Lower leg skin (tissue), 4 donors: Measurements from ENCODE around the gene JAKMIP2. TPM values are rescaled to one million over a fixed set of nuclear protein-coding genes. Genes with fewer than 3 reads are reported as not detected.
"Not testable (repeated sequence)": the region's sequence is repeated elsewhere in the genome, so short reads cannot be mapped to it uniquely, and the experiment has no call there.

Source experiments
- DNase-seq, 2 donors: peaks; one replicate each; pipeline ENCODE4 v3.0.0-alpha.2; 2019; ENCODE audit warnings: low spot score in 2 of 2
- H3K4me3 ChIP-seq: fragments of 200-600 bp; sonication (generic); 2 replicates; pipeline ENCODE4 v1.5.1; 2017; ENCODE audit warnings: mild to moderate bottlenecking, low read depth; ENCODE audit not compliant: poor library complexity, severe bottlenecking
- CTCF ChIP-seq, 3 donors: fragments of 450-650 bp; IDR thresholded peaks; one replicate each; pipeline ENCODE4 v1.5.1; 2016; ENCODE audit warnings: antibody characterized with exemption in 3 of 3, mild to moderate bottlenecking in 3 of 3, moderate library complexity in 2 of 3
- POLR2A ChIP-seq, 2 donors: fragments of 450-650 bp; IDR thresholded peaks; one replicate each; pipeline ENCODE4 v1.6.1; 2016 to 2017; ENCODE audit warnings: antibody characterized with exemption in 2 of 2, mild to moderate bottlenecking in 1 of 2, moderate library complexity in 1 of 2
- WGBS, 2 donors: methylation state at CpG; one replicate each; pipeline ENCODE4 v1.1.5; 2018; 5-methylcytosine and 5-hydroxymethylcytosine counted together
- intact Hi-C: fragments of 100-400 bp; cut with DNase I; formaldehyde crosslinking; loops from one replicate; pipeline ENCODE4 v1.15.0; 2023; ENCODE audit warnings: low total_unique reads
- total RNA-seq, 4 donors: library from RNA; depleted of rRNA; stranded (reverse); fragments of >200 nt; gene quantifications; one replicate each; pipeline ENCODE4 v1.1.0, GENCODE V29; 2016

Gene JAKMIP2
- total RNA-seq, 4 donors from 2014 or later: 0.23 to 0.34 (median 0.23) TPM; not detected in 1

GRCh38 chr5:147639321-147639720 lies 143.2 kb downstream of the JAKMIP2 start:
- 89 to 92% methylated on average over 5 of the region's 5 CpGs for WGBS, 2 donors
- TF ChIP-seq POLR2A (IDR thresholded peaks at IDR 0.05) (no peak), CTCF (IDR thresholded peaks at IDR 0.05) (no peak)
- intact Hi-C loops: no loop called here
- no peak overlapping the region for H3K4me3 ChIP-seq
- DNase-seq: no peak

GRCh38 chr5:147636729-147636984 lies 145.9 kb downstream of the JAKMIP2 start:
- H3K4me3 ChIP-seq: no peak overlapping the region
- WGBS, 2 donors: 72 to 76% methylated on average over 3 of the region's 3 CpGs
- TF ChIP-seq POLR2A (IDR thresholded peaks at IDR 0.05): no peak
- no peak for TF ChIP-seq CTCF (IDR thresholded peaks at IDR 0.05)
- no peak for DNase-seq
- intact Hi-C loops: no loop called here

GRCh38 chr5:147635882-147636728 lies 146.4 kb downstream of the JAKMIP2 start:
- intact Hi-C loops: no loop called here
- H3K4me3 ChIP-seq: no peak overlapping the region
- 71 to 77% methylated on average over 15 of the region's 15 CpGs for whole genome bisulfite sequencing, 2 donors

GRCh38 chr5:147635439-147635838 lies 147.1 kb downstream of the JAKMIP2 start:
- 79 to 82% methylated on average over 5 of the region's 5 CpGs for WGBS, 2 donors
- intact Hi-C loops, H3K4me3 ChIP-seq, DNase-seq: not testable (repeated sequence)

More at GRCh38 chr5:147635882-147636728, 146.4 kb downstream of the JAKMIP2 start:
- TF ChIP-seq POLR2A (IDR thresholded peaks at IDR 0.05) (no peak), CTCF (IDR thresholded peaks at IDR 0.05) (no peak)
- DNase-seq: no peak

GRCh38 chr5:147633173-147633572 lies 149.4 kb downstream of the JAKMIP2 start:
- intact Hi-C loops: no loop called here
- no peak for TF ChIP-seq POLR2A (IDR thresholded peaks at IDR 0.05)
- no peak for TF ChIP-seq CTCF (IDR thresholded peaks at IDR 0.05)
- no peak for DNase-seq
- H3K4me3 ChIP-seq: no peak overlapping the region

GRCh38 chr5:147631428-147632003 lies 151.0 kb downstream of the JAKMIP2 start:
- no peak for TF ChIP-seq CTCF (IDR thresholded peaks at IDR 0.05)
- intact Hi-C loops: no loop called here
- WGBS, 2 donors: 74 to 86% methylated on average over 4 of the region's 4 CpGs
- H3K4me3 ChIP-seq: no peak overlapping the region
- no peak for DNase-seq
